WTC11 (cell line): ENCODE data around the gene TMPRSS6. TPM values are rescaled to one million over a fixed set of nuclear protein-coding genes. Genes with fewer than 3 reads are reported as not detected.

Source experiments
- ATAC-seq: fragments of 200-7000 bp; cut with Tn5 transposase; 2 replicates; pipeline ENCODE4 v1.10.0; 2021; ENCODE audit warnings: mild to moderate bottlenecking, moderate library complexity
- CTCF ChIA-PET: fragments of 300-600 bp; sonication (Branson Sonifier 250); formaldehyde crosslinking; loops from one replicate; lab custom pipeline; 2021; ENCODE audit warnings: antibody characterized with exemption; lab: Charles Lee
- POLR2A ChIA-PET: fragments of 350-600 bp; sonication (Branson Sonifier 250); formaldehyde crosslinking; loops from one replicate; lab custom pipeline; 2021; ENCODE audit warnings: antibody characterized with exemption; lab: Charles Lee
- DNase-seq: peaks from one replicate; pipeline ENCODE4 v3.0.0; 2021; ENCODE audit warnings: low spot score
- H3K27ac Mint-ChIP-seq: 2 replicates; pipeline ENCODE4 v1.8.0; 2021; ENCODE audit warnings: mixed read lengths
- H3K27me3 Mint-ChIP-seq: 2 replicates; pipeline ENCODE4 v1.8.0; 2021; ENCODE audit warnings: low read depth, mild to moderate bottlenecking, moderate library complexity, mixed read lengths
- H3K36me3 Mint-ChIP-seq: 2 replicates; pipeline ENCODE4 v1.8.0; 2021; ENCODE audit warnings: mixed read lengths
- H3K4me1 Mint-ChIP-seq: 2 replicates; pipeline ENCODE4 v1.8.0; 2022; ENCODE audit warnings: mixed read lengths
- H3K4me3 Mint-ChIP-seq: 2 replicates; pipeline ENCODE4 v1.8.0; 2021; ENCODE audit warnings: mild to moderate bottlenecking, moderate library complexity, mixed read lengths
- H3K9me3 Mint-ChIP-seq: 2 replicates; pipeline ENCODE4 v1.8.0; 2021; ENCODE audit warnings: mixed read lengths
- CBFB ChIP-seq: sonication (generic); formaldehyde crosslinking; IDR thresholded peaks from 2 replicates; pipeline ENCODE4 v1.8.1; 2022; ENCODE audit warnings: mild to moderate bottlenecking, low read depth, missing genetic modification reagents
- FOXP1 ChIP-seq: sonication (generic); formaldehyde crosslinking; IDR thresholded peaks from 2 replicates; pipeline ENCODE4 v1.8.0; 2022; ENCODE audit warnings: missing genetic modification reagents, mild to moderate bottlenecking, moderate library complexity, borderline replicate concordance
- NR1H2 ChIP-seq: sonication (generic); formaldehyde crosslinking; IDR thresholded peaks from 2 replicates; pipeline ENCODE4 v1.9.0; 2021; ENCODE audit warnings: mild to moderate bottlenecking, moderate library complexity, missing genetic modification reagents
- NR2C2 ChIP-seq: sonication (generic); formaldehyde crosslinking; IDR thresholded peaks from 2 replicates; pipeline ENCODE4 v1.8.0; 2022; ENCODE audit warnings: mild to moderate bottlenecking, missing genetic modification reagents
- SMAD3 ChIP-seq: sonication (generic); formaldehyde crosslinking; IDR thresholded peaks from 2 replicates; pipeline ENCODE4 v1.8.0; 2022; ENCODE audit warnings: missing genetic modification reagents, mild to moderate bottlenecking, borderline replicate concordance
- SP1 ChIP-seq: sonication (generic); formaldehyde crosslinking; conservative IDR thresholded peaks from 2 replicates; pipeline ENCODE4 v1.8.1; 2022; ENCODE audit warnings: missing genetic modification reagents
- TP53 ChIP-seq: sonication (generic); formaldehyde crosslinking; IDR thresholded peaks from 2 replicates; pipeline ENCODE4 v1.8.1; 2023; ENCODE audit warnings: mild to moderate bottlenecking, missing genetic modification reagents
- ZNF219 ChIP-seq: sonication (generic); formaldehyde crosslinking; IDR thresholded peaks from 2 replicates; pipeline ENCODE4 v1.8.0; 2023; ENCODE audit warnings: missing genetic modification reagents, mild to moderate bottlenecking, borderline replicate concordance
- ZNF232 ChIP-seq: sonication (generic); formaldehyde crosslinking; IDR thresholded peaks from 2 replicates; pipeline ENCODE4 v1.8.0; 2022; ENCODE audit warnings: mild to moderate bottlenecking, missing genetic modification reagents
- ZNF396 ChIP-seq: fragments of 250-450 bp; sonication (Bioruptor Pico); IDR thresholded peaks from 2 replicates; pipeline ENCODE4 v1.8.0; 2021; ENCODE audit warnings: mild to moderate bottlenecking, moderate library complexity, borderline replicate concordance
- ZNF423 ChIP-seq: fragments of 250-450 bp; sonication (Bioruptor Pico); IDR thresholded peaks from 2 replicates; pipeline ENCODE4 v2.1.2; 2022; ENCODE audit warnings: mild to moderate bottlenecking, moderate library complexity
- total RNA-seq: library from RNA; stranded (reverse); gene quantifications from 3 replicates; pipeline ENCODE4 v1.2.3, GENCODE V29; 2021
- TF ChIP-seq, protein P1 (sequence below): sonication (generic); formaldehyde crosslinking; IDR thresholded peaks from 2 replicates; pipeline ENCODE4 v1.8.1; 2023; ENCODE audit warnings: mild to moderate bottlenecking, missing genetic modification reagents
- TF ChIP-seq, protein P2 (sequence below): fragments of 250-450 bp; sonication (Bioruptor Pico); IDR thresholded peaks from 2 replicates; pipeline ENCODE4 v1.9.0; 2021; ENCODE audit warnings: mild to moderate bottlenecking
- TF ChIP-seq, protein P3 (sequence below): sonication (generic); formaldehyde crosslinking; IDR thresholded peaks from 2 replicates; pipeline ENCODE4 v1.8.1; 2023; ENCODE audit warnings: mild to moderate bottlenecking, missing genetic modification reagents, moderate library complexity
- TF ChIP-seq, protein P4 (sequence below): fragments of 250-450 bp; sonication (Bioruptor Pico); conservative IDR thresholded peaks from 2 replicates; pipeline ENCODE4 v1.9.0; 2021; ENCODE audit warnings: mild to moderate bottlenecking
- TF ChIP-seq, protein P5 (sequence below): sonication (generic); formaldehyde crosslinking; IDR thresholded peaks from 2 replicates; pipeline ENCODE4 v1.8.0; 2022; ENCODE audit warnings: mild to moderate bottlenecking, missing genetic modification reagents
- TF ChIP-seq, protein P6 (sequence below): sonication (generic); formaldehyde crosslinking; IDR thresholded peaks from 2 replicates; pipeline ENCODE4 v1.8.0; 2022; ENCODE audit warnings: mild to moderate bottlenecking, missing genetic modification reagents
- TF ChIP-seq, protein P7 (sequence below): fragments of 250-450 bp; sonication (Bioruptor Pico); IDR thresholded peaks from 2 replicates; pipeline ENCODE4 v1.9.0; 2021; ENCODE audit warnings: moderate library complexity, mild to moderate bottlenecking, inconsistent platforms, borderline replicate concordance
- TF ChIP-seq, protein P8 (sequence below): sonication (generic); formaldehyde crosslinking; IDR thresholded peaks from 2 replicates; pipeline ENCODE4 v1.8.0; 2023; ENCODE audit warnings: mild to moderate bottlenecking, missing genetic modification reagents

Gene TMPRSS6
- total RNA-seq, 1 experiment from 2014 or later, result 0.11 TPM

DNA sequence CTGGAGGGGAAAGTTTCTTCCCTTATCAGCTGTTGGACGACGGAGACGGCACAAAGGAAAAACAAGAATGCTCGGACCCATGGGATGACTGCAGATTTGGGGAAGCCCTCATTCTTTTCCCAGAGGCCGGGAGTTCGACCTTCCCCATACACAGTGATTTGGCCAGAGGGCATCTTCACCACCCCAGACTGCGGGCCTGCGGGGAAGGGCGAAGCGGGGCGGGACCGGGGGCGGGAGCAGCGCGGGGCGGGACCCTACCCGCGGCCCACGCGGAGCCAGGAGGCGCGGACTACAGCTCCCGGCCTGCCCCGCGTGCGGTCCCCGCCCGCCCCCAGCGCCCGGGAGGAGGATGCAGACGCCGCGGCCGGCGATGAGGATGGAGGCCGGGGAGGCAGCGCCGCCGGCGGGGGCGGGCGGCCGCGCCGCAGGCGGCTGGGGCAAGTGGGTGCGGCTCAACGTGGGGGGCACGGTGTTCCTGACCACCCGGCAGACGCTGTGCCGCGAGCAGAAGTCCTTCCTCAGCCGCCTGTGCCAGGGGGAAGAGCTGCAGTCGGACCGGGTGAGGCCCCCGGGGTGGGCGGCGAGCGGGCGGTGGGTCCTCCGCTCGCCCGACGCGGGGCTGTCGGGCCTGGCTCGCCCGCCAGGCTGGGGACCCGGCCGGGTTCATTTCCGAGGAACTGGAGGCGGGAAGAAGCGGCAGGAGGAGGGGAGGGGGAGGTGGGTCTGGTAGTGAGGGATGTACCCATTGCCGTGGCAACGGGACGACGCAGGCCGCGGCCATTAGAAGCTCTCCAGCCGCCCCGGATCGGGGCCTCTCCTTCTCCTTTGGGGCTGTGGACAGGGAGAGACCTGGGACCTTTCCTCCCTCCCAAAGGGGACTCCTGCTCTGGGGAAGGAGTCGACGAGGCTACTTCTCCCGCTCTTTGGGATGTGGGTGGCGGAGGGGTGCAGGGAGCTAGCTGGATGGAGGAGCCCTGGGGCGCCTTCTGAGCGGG, 57.8 kb downstream of the TMPRSS6 start, which contains the start of gene KCTD17:
KCTD17 (plus strand) TSS at position 352 of the 995 bp plus-strand sequence; CDS start at position 371, 19 bp downstream.
- ChIA-PET CTCF (interaction anchor here (0.6 to 2.3 kb wide), 17 partner anchors 10 to 377 kb away, joined by 3 to 13 read pairs (median 4); partner anchors contain the start of gene TST), POLR2A (interaction anchor here (0.6 to 0.7 kb wide), 2 partner anchors 22 to 388 kb away, joined by 3 read pairs; no protein-coding TSS in a partner anchor)
- H3K4me3 Mint-ChIP-seq, result peak within 1 kb of the TSS; percentile 74
- H3K27me3 Mint-ChIP-seq, result peaks cover 9% of the 10 kb centered on the region
- peaks cover 9% of the 10 kb centered on the region for H3K4me1 Mint-ChIP-seq
- ATAC-seq (peak; percentile 88), DNase-seq (peak; percentile 60)
- peaks cover 3% of the 10 kb centered on the region; the same call in 1 of the 2 replicates for H3K36me3 Mint-ChIP-seq
- H3K9me3 Mint-ChIP-seq, result no peaks in the 10 kb centered on the region
- H3K27ac Mint-ChIP-seq, result no peak within 1 kb of the TSS
- TF ChIP-seq, protein P1, sequence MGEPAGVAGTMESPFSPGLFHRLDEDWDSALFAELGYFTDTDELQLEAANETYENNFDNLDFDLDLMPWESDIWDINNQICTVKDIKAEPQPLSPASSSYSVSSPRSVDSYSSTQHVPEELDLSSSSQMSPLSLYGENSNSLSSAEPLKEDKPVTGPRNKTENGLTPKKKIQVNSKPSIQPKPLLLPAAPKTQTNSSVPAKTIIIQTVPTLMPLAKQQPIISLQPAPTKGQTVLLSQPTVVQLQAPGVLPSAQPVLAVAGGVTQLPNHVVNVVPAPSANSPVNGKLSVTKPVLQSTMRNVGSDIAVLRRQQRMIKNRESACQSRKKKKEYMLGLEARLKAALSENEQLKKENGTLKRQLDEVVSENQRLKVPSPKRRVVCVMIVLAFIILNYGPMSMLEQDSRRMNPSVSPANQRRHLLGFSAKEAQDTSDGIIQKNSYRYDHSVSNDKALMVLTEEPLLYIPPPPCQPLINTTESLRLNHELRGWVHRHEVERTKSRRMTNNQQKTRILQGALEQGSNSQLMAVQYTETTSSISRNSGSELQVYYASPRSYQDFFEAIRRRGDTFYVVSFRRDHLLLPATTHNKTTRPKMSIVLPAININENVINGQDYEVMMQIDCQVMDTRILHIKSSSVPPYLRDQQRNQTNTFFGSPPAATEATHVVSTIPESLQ (CRISPR knock-in tag), result no peak
- TF ChIP-seq, protein P2, sequence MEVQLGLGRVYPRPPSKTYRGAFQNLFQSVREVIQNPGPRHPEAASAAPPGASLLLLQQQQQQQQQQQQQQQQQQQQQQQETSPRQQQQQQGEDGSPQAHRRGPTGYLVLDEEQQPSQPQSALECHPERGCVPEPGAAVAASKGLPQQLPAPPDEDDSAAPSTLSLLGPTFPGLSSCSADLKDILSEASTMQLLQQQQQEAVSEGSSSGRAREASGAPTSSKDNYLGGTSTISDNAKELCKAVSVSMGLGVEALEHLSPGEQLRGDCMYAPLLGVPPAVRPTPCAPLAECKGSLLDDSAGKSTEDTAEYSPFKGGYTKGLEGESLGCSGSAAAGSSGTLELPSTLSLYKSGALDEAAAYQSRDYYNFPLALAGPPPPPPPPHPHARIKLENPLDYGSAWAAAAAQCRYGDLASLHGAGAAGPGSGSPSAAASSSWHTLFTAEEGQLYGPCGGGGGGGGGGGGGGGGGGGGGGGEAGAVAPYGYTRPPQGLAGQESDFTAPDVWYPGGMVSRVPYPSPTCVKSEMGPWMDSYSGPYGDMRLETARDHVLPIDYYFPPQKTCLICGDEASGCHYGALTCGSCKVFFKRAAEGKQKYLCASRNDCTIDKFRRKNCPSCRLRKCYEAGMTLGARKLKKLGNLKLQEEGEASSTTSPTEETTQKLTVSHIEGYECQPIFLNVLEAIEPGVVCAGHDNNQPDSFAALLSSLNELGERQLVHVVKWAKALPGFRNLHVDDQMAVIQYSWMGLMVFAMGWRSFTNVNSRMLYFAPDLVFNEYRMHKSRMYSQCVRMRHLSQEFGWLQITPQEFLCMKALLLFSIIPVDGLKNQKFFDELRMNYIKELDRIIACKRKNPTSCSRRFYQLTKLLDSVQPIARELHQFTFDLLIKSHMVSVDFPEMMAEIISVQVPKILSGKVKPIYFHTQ, result no peak
- TF ChIP-seq ZNF396 (CRISPR knock-in tag) (no peak), SMAD3 (CRISPR knock-in tag) (no peak), NR2C2 (CRISPR knock-in tag) (no peak), ZNF232 (CRISPR knock-in tag) (0 out of 2 replicates have a peak, but pooled peaks have one; percentile 23), NR1H2 (CRISPR knock-in tag) (no peak), TP53 (CRISPR knock-in tag) (no peak), FOXP1 (CRISPR knock-in tag) (0 out of 2 replicates have a peak, but pooled peaks have one; percentile 25), ZNF219 (no peak), ZNF423 (CRISPR knock-in tag) (no peak), CBFB (CRISPR knock-in tag) (no peak), SP1 (CRISPR knock-in tag) (peak; percentile 59; the same call in 1 of the 2 replicates)
- TF ChIP-seq, protein P3, sequence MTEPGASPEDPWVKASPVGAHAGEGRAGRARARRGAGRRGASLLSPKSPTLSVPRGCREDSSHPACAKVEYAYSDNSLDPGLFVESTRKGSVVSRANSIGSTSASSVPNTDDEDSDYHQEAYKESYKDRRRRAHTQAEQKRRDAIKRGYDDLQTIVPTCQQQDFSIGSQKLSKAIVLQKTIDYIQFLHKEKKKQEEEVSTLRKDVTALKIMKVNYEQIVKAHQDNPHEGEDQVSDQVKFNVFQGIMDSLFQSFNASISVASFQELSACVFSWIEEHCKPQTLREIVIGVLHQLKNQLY (CRISPR knock-in tag), result no peak
- TF ChIP-seq, protein P4, sequence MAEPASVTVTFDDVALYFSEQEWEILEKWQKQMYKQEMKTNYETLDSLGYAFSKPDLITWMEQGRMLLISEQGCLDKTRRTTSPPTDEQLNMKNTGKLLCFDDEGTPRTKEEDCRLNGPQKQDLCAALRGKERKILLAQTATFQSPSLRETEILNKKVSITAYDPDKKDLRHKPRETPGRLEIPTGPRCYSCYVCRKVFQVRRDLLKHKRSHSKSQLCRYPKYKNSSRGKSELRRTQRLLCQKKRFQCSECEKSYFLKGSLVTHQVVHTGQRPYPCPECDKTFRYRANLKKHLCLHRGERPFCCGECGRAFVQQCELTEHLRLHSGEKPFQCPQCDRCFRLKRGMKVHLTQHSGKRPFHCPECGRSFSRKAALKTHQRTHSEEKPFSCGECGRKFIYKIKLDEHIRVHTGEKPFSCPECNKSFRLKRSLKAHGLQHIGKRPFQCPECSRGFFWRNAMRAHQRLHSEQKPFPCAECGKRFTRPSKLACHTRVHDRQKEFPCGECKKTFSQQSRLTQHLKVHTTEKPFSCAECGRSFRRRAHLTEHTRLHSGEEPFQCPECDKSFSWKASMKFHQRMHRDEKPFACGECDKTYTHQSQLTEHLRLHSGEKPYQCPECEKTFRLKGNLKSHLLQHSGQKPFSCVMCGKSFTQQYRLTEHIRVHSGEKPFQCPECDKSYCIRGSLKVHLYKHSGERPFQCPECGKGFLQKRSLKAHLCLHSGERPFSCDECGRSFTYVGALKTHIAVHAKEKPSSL (CRISPR knock-in tag), result no peak
- TF ChIP-seq, protein P5, sequence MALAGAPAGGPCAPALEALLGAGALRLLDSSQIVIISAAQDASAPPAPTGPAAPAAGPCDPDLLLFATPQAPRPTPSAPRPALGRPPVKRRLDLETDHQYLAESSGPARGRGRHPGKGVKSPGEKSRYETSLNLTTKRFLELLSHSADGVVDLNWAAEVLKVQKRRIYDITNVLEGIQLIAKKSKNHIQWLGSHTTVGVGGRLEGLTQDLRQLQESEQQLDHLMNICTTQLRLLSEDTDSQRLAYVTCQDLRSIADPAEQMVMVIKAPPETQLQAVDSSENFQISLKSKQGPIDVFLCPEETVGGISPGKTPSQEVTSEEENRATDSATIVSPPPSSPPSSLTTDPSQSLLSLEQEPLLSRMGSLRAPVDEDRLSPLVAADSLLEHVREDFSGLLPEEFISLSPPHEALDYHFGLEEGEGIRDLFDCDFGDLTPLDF (CRISPR knock-in tag), result no peak
- TF ChIP-seq, protein P6, sequence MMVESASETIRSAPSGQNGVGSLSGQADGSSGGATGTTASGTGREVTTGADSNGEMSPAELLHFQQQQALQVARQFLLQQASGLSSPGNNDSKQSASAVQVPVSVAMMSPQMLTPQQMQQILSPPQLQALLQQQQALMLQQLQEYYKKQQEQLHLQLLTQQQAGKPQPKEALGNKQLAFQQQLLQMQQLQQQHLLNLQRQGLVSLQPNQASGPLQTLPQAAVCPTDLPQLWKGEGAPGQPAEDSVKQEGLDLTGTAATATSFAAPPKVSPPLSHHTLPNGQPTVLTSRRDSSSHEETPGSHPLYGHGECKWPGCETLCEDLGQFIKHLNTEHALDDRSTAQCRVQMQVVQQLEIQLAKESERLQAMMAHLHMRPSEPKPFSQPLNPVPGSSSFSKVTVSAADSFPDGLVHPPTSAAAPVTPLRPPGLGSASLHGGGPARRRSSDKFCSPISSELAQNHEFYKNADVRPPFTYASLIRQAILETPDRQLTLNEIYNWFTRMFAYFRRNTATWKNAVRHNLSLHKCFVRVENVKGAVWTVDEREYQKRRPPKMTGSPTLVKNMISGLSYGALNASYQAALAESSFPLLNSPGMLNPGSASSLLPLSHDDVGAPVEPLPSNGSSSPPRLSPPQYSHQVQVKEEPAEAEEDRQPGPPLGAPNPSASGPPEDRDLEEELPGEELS, result peak; percentile 66; the same call in 1 of the 2 replicates
- TF ChIP-seq, protein P7, sequence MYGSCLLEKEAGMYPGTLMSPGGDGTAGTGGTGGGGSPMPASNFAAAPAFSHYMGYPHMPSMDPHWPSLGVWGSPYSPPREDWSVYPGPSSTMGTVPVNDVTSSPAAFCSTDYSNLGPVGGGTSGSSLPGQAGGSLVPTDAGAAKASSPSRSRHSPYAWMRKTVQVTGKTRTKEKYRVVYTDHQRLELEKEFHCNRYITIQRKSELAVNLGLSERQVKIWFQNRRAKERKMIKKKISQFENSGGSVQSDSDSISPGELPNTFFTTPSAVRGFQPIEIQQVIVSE (CRISPR knock-in tag), result no peak
- TF ChIP-seq, protein P8, sequence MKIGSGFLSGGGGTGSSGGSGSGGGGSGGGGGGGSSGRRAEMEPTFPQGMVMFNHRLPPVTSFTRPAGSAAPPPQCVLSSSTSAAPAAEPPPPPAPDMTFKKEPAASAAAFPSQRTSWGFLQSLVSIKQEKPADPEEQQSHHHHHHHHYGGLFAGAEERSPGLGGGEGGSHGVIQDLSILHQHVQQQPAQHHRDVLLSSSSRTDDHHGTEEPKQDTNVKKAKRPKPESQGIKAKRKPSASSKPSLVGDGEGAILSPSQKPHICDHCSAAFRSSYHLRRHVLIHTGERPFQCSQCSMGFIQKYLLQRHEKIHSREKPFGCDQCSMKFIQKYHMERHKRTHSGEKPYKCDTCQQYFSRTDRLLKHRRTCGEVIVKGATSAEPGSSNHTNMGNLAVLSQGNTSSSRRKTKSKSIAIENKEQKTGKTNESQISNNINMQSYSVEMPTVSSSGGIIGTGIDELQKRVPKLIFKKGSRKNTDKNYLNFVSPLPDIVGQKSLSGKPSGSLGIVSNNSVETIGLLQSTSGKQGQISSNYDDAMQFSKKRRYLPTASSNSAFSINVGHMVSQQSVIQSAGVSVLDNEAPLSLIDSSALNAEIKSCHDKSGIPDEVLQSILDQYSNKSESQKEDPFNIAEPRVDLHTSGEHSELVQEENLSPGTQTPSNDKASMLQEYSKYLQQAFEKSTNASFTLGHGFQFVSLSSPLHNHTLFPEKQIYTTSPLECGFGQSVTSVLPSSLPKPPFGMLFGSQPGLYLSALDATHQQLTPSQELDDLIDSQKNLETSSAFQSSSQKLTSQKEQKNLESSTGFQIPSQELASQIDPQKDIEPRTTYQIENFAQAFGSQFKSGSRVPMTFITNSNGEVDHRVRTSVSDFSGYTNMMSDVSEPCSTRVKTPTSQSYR, result no peak
